ENCODE results near the gene ZNF69.
"Not testable (repeated sequence)": the region's sequence is repeated elsewhere in the genome, so short reads cannot be mapped to it uniquely, and the experiment has no call there.

Gene ZNF69

GRCh38 chr19:11902228-11902627 lies 14.6 kb downstream of the ZNF69 start:
- no peaks in the 10 kb centered on the region for H3K4me1 ChIP-seq (ENCODE audit: control insufficient read depth in 1 of 2, insufficient read depth in 2 of 2, low read length in 2 of 2)
- H3K27me3 ChIP-seq (ENCODE audit: low read depth, low read length), result no peaks in the 10 kb centered on the region
- no peak overlapping the region for H3K27ac ChIP-seq (ENCODE audit: low read length)
- H3K9me3 ChIP-seq (ENCODE audit: control insufficient read depth in 1 of 2, low read length in 2 of 2), result peaks cover 21 to 46% of the 10 kb centered on the region in 2 donors
- peak overlapping the region in 1 of 2 donors; percentile 9 for H3K4me3 ChIP-seq (ENCODE audit: low read depth in 1 of 2, low read length in 2 of 2)
- peaks cover 12 to 38% of the 10 kb centered on the region in 2 donors for H3K36me3 ChIP-seq (ENCODE audit: control insufficient read depth in 1 of 2, insufficient read depth in 2 of 2, low read length in 2 of 2)

- Histone ChIP-seq H3K4me1 (ENCODE audit: control insufficient read depth in 1 of 2, insufficient read depth in 2 of 2, low read length in 2 of 2) (no peaks in the 10 kb centered on the region), H3K27me3 (ENCODE audit: low read depth, low read length) (no peaks in the 10 kb centered on the region), H3K9me3 (ENCODE audit: control insufficient read depth in 1 of 2, low read length in 2 of 2) (peaks cover 21 to 38% of the 10 kb centered on the region in 2 donors), H3K4me3 (ENCODE audit: low read depth in 1 of 2, low read length in 2 of 2) (peak overlapping the region; percentile 22 to 56), H3K27ac (ENCODE audit: low read length) (no peak overlapping the region), H3K36me3 (ENCODE audit: control insufficient read depth in 1 of 2, insufficient read depth in 2 of 2, low read length in 2 of 2) (peaks cover 12 to 32% of the 10 kb centered on the region in 2 donors)
Measured at GRCh38 chr19:11905928-11906327, 18.3 kb downstream of the ZNF69 start.

GRCh38 chr19:11911937-11912336 lies 24.4 kb downstream of the ZNF69 start:
- H3K27me3 ChIP-seq (ENCODE audit: low read depth, low read length), result not testable (repeated sequence)
- H3K9me3 ChIP-seq (ENCODE audit: control insufficient read depth in 1 of 2, low read length in 2 of 2), result peaks cover 4 to 31% of the 10 kb centered on the region in 2 donors

GRCh38 chr19:11914417-11915051 lies 27.0 kb downstream of the ZNF69 start:
- not testable (repeated sequence) for H3K27ac ChIP-seq (ENCODE audit: low read length); H3K27me3 ChIP-seq (ENCODE audit: low read depth, low read length); H3K4me3 ChIP-seq (ENCODE audit: low read depth in 1 of 2, low read length in 2 of 2); H3K36me3 ChIP-seq (ENCODE audit: control insufficient read depth in 1 of 2, insufficient read depth in 2 of 2, low read length in 2 of 2); H3K4me1 ChIP-seq (ENCODE audit: control insufficient read depth in 1 of 2, insufficient read depth in 2 of 2, low read length in 2 of 2)
- H3K9me3 ChIP-seq (ENCODE audit: control insufficient read depth in 1 of 2, low read length in 2 of 2), result peaks cover 4 to 31% of the 10 kb centered on the region in 2 donors

More at GRCh38 chr19:11911937-11912336, 24.4 kb downstream of the ZNF69 start:
- peak overlapping the region in 1 of 2 donors; percentile 2 for H3K4me3 ChIP-seq (ENCODE audit: low read depth in 1 of 2, low read length in 2 of 2)
- H3K36me3 ChIP-seq (ENCODE audit: control insufficient read depth in 1 of 2, insufficient read depth in 2 of 2, low read length in 2 of 2); H3K27ac ChIP-seq (ENCODE audit: low read length); H3K4me1 ChIP-seq (ENCODE audit: control insufficient read depth in 1 of 2, insufficient read depth in 2 of 2, low read length in 2 of 2): not testable (repeated sequence)

GRCh38 chr19:11921852-11922495 lies 34.4 kb downstream of the ZNF69 start:
- Histone ChIP-seq H3K27ac (ENCODE audit: low read length) (no peak overlapping the region), H3K4me1 (ENCODE audit: control insufficient read depth in 1 of 2, insufficient read depth in 2 of 2, low read length in 2 of 2) (peaks cover 0 to 16% of the 10 kb centered on the region in 2 donors)

GRCh38 chr19:11924886-11925650 lies 37.5 kb downstream of the ZNF69 start, which contains the start of gene ZNF700:
Gene ZNF700, plus strand, starts transcription at chr19:11925107. Its CDS starts 104 bp downstream, at chr19:11925211.
- Histone ChIP-seq H3K27ac (ENCODE audit: low read length) (peak within 1 kb of the TSS; percentile 91), H3K4me1 (ENCODE audit: control insufficient read depth in 1 of 2, insufficient read depth in 2 of 2, low read length in 2 of 2) (peaks cover 0 to 17% of the 10 kb centered on the region in 2 donors), H3K36me3 (ENCODE audit: control insufficient read depth in 1 of 2, insufficient read depth in 2 of 2, low read length in 2 of 2) (peaks cover 0 to 3% of the 10 kb centered on the region in 2 donors), H3K9me3 (ENCODE audit: control insufficient read depth in 1 of 2, low read length in 2 of 2) (no peaks in the 10 kb centered on the region), H3K4me3 (ENCODE audit: low read depth in 1 of 2, low read length in 2 of 2) (peak within 1 kb of the TSS; percentile 72 to 79), H3K27me3 (ENCODE audit: low read depth, low read length) (no peaks in the 10 kb centered on the region)

More at GRCh38 chr19:11921852-11922495, 34.4 kb downstream of the ZNF69 start:
- Histone ChIP-seq H3K27me3 (ENCODE audit: low read depth, low read length) (no peaks in the 10 kb centered on the region), H3K4me3 (ENCODE audit: low read depth in 1 of 2, low read length in 2 of 2) (no peak overlapping the region), H3K36me3 (ENCODE audit: control insufficient read depth in 1 of 2, insufficient read depth in 2 of 2, low read length in 2 of 2) (no peaks in the 10 kb centered on the region), H3K9me3 (ENCODE audit: control insufficient read depth in 1 of 2, low read length in 2 of 2) (no peaks in the 10 kb centered on the region)

GRCh38 chr19:11925651-11926187 lies 38.1 kb downstream of the ZNF69 start:
- Histone ChIP-seq H3K4me1 (ENCODE audit: control insufficient read depth in 1 of 2, insufficient read depth in 2 of 2, low read length in 2 of 2) (peaks cover 0 to 18% of the 10 kb centered on the region in 2 donors), H3K27ac (ENCODE audit: low read length) (peak overlapping the region; percentile 91), H3K4me3 (ENCODE audit: low read depth in 1 of 2, low read length in 2 of 2) (peak overlapping the region; percentile 72 to 79)
- not testable (repeated sequence) for H3K9me3 ChIP-seq (ENCODE audit: control insufficient read depth in 1 of 2, low read length in 2 of 2); H3K27me3 ChIP-seq (ENCODE audit: low read depth, low read length); H3K36me3 ChIP-seq (ENCODE audit: control insufficient read depth in 1 of 2, insufficient read depth in 2 of 2, low read length in 2 of 2)

GRCh38 chr19:11927227-11927626 lies 39.6 kb downstream of the ZNF69 start:
- Histone ChIP-seq H3K27me3 (ENCODE audit: low read depth, low read length) (no peaks in the 10 kb centered on the region), H3K4me3 (ENCODE audit: low read depth in 1 of 2, low read length in 2 of 2) (no peak overlapping the region), H3K4me1 (ENCODE audit: control insufficient read depth in 1 of 2, insufficient read depth in 2 of 2, low read length in 2 of 2) (peaks cover 0 to 18% of the 10 kb centered on the region in 2 donors), H3K9me3 (ENCODE audit: control insufficient read depth in 1 of 2, low read length in 2 of 2) (no peaks in the 10 kb centered on the region), H3K36me3 (ENCODE audit: control insufficient read depth in 1 of 2, insufficient read depth in 2 of 2, low read length in 2 of 2) (peaks cover 0 to 3% of the 10 kb centered on the region in 2 donors), H3K27ac (ENCODE audit: low read length) (no peak overlapping the region)

- Histone ChIP-seq H3K9me3 (ENCODE audit: control insufficient read depth in 1 of 2, low read length in 2 of 2) (peaks cover 0 to 4% of the 10 kb centered on the region in 2 donors), H3K27ac (ENCODE audit: low read length) (no peak overlapping the region), H3K4me1 (ENCODE audit: control insufficient read depth in 1 of 2, insufficient read depth in 2 of 2, low read length in 2 of 2) (peaks cover 0 to 7% of the 10 kb centered on the region in 2 donors), H3K36me3 (ENCODE audit: control insufficient read depth in 1 of 2, insufficient read depth in 2 of 2, low read length in 2 of 2) (peaks cover 3 to 7% of the 10 kb centered on the region in 2 donors), H3K4me3 (ENCODE audit: low read depth in 1 of 2, low read length in 2 of 2) (no peak overlapping the region), H3K27me3 (ENCODE audit: low read depth, low read length) (no peaks in the 10 kb centered on the region)
Measured at GRCh38 chr19:11931051-11931450, 43.5 kb downstream of the ZNF69 start.

GRCh38 chr19:11931513-11931912 lies 43.9 kb downstream of the ZNF69 start:
- Histone ChIP-seq H3K9me3 (ENCODE audit: control insufficient read depth in 1 of 2, low read length in 2 of 2) (peaks cover 0 to 4% of the 10 kb centered on the region in 2 donors), H3K36me3 (ENCODE audit: control insufficient read depth in 1 of 2, insufficient read depth in 2 of 2, low read length in 2 of 2) (peaks cover 3 to 7% of the 10 kb centered on the region in 2 donors), H3K4me3 (ENCODE audit: low read depth in 1 of 2, low read length in 2 of 2) (no peak overlapping the region), H3K27ac (ENCODE audit: low read length) (no peak overlapping the region), H3K27me3 (ENCODE audit: low read depth, low read length) (no peaks in the 10 kb centered on the region), H3K4me1 (ENCODE audit: control insufficient read depth in 1 of 2, insufficient read depth in 2 of 2, low read length in 2 of 2) (peaks cover 0 to 2% of the 10 kb centered on the region in 2 donors)

- H3K36me3 ChIP-seq (ENCODE audit: control insufficient read depth in 1 of 2, insufficient read depth in 2 of 2, low read length in 2 of 2), result peaks cover 0 to 11% of the 10 kb centered on the region in 2 donors
- not testable (repeated sequence) for H3K4me1 ChIP-seq (ENCODE audit: control insufficient read depth in 1 of 2, insufficient read depth in 2 of 2, low read length in 2 of 2); H3K9me3 ChIP-seq (ENCODE audit: control insufficient read depth in 1 of 2, low read length in 2 of 2); H3K27me3 ChIP-seq (ENCODE audit: low read depth, low read length); H3K27ac ChIP-seq (ENCODE audit: low read length); H3K4me3 ChIP-seq (ENCODE audit: low read depth in 1 of 2, low read length in 2 of 2)
Measured at GRCh38 chr19:11935829-11936228, 48.2 kb downstream of the ZNF69 start.
